ENCODE measurements around the gene ANGPTL8.

DNA sequence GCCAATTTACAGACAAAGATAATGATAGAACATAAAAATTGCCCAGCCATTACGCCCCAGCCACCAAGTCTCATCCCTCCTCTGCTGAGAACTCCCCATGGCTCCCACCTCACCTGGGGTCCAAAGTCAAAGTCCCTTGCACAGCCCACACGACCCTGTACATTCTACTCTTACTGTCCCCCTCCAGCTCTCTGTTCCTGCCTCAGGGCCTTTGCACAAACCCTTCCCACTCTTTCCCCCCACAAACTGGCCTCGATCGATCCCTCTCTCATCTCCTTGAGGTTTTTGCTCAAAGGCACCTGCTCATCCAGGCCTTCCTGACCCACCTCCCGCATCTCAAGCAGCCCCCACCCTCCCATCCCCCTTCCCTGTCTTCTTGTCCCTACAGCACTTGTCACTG, 21.6 kb downstream of the ANGPTL8 start:
- TF ChIP-seq, protein P1, sequence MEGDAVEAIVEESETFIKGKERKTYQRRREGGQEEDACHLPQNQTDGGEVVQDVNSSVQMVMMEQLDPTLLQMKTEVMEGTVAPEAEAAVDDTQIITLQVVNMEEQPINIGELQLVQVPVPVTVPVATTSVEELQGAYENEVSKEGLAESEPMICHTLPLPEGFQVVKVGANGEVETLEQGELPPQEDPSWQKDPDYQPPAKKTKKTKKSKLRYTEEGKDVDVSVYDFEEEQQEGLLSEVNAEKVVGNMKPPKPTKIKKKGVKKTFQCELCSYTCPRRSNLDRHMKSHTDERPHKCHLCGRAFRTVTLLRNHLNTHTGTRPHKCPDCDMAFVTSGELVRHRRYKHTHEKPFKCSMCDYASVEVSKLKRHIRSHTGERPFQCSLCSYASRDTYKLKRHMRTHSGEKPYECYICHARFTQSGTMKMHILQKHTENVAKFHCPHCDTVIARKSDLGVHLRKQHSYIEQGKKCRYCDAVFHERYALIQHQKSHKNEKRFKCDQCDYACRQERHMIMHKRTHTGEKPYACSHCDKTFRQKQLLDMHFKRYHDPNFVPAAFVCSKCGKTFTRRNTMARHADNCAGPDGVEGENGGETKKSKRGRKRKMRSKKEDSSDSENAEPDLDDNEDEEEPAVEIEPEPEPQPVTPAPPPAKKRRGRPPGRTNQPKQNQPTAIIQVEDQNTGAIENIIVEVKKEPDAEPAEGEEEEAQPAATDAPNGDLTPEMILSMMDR (IDR thresholded peaks at IDR 0.05): no peak
- TF ChIP-seq POLR2AphosphoS5 (IDR thresholded peaks at IDR 0.05): no peak

All from gastroesophageal sphincter (tissue), 3 donors.